ENCODE measurements around the gene IFRD1. TPM values are rescaled to one million over a fixed set of nuclear protein-coding genes. Genes with fewer than 3 reads are reported as not detected.

IFRD1 gene
- total RNA-seq, 2 donors from 2014 or later: 54.3 to 57.6 TPM

GRCh38 chr7:112449353-112449752 is 907 bp upstream of the IFRD1 start:
- H3K4me1 Mint-ChIP-seq: peaks cover 22% of the 10 kb centered on the region
- WGBS, 2 experiments (ENCODE audit: insufficient coverage in 1 of 2, insufficient read length in 1 of 2): 66 to 98% methylated on average over 3 to 5 of the region's 5 CpGs
- H3K36me3 Mint-ChIP-seq (ENCODE audit: low read depth): peaks cover 3% of the 10 kb centered on the region
- H3K27ac Mint-ChIP-seq: peak overlapping the region; percentile 100
- peak overlapping the region; percentile 92 for H3K4me3 ChIP-seq (ENCODE audit: low read length)
- no peaks in the 10 kb centered on the region for H3K9me3 ChIP-seq (ENCODE audit: control insufficient read depth, low read length)
- no peaks in the 10 kb centered on the region for H3K9me3 Mint-ChIP-seq
- H3K27me3 ChIP-seq (ENCODE audit: control insufficient read depth, insufficient read depth, low read length, poor library complexity, severe bottlenecking): no peaks in the 10 kb centered on the region
- peak overlapping the region; percentile 99 for H3K4me3 Mint-ChIP-seq
- no peaks in the 10 kb centered on the region for H3K27me3 Mint-ChIP-seq (ENCODE audit: insufficient read depth)
- H3K9ac ChIP-seq (ENCODE audit: extremely low read depth, low read length, poor library complexity, severe bottlenecking): no peak overlapping the region
- no peak overlapping the region for H3K27ac ChIP-seq (ENCODE audit: low read depth, low read length)
- H3K36me3 ChIP-seq (ENCODE audit: control insufficient read depth, insufficient read depth, low read length): no peaks in the 10 kb centered on the region
- no peak for DNase-seq
- no peak for TF ChIP-seq CTCF (conservative IDR thresholded peaks at IDR 0.05)
- H3K4me1 ChIP-seq (ENCODE audit: control insufficient read depth, insufficient read depth, low read length): peaks cover 6% of the 10 kb centered on the region

GRCh38 chr7:112450807-112451761 is 824 bp downstream of the IFRD1 start:
- 0% methylated on average over 21 to 57 of the region's 57 CpGs for WGBS, 2 experiments (ENCODE audit: insufficient coverage in 1 of 2, insufficient read length in 1 of 2)
- H3K9me3 Mint-ChIP-seq: no peaks in the 10 kb centered on the region
- peak; percentile 96 for DNase-seq
- Histone ChIP-seq H3K27ac (ENCODE audit: low read depth, low read length) (peak overlapping the region; percentile 93), H3K4me1 (ENCODE audit: control insufficient read depth, insufficient read depth, low read length) (peaks cover 6% of the 10 kb centered on the region), H3K36me3 (ENCODE audit: control insufficient read depth, insufficient read depth, low read length) (peaks cover 8% of the 10 kb centered on the region), H3K4me3 (ENCODE audit: low read length) (peak overlapping the region; percentile 92), H3K27me3 (ENCODE audit: control insufficient read depth, insufficient read depth, low read length, poor library complexity, severe bottlenecking) (no peaks in the 10 kb centered on the region), H3K9me3 (ENCODE audit: control insufficient read depth, low read length) (no peaks in the 10 kb centered on the region), H3K9ac (ENCODE audit: extremely low read depth, low read length, poor library complexity, severe bottlenecking) (peak overlapping the region; percentile 94)
- peaks cover 22% of the 10 kb centered on the region for H3K4me1 Mint-ChIP-seq
- H3K36me3 Mint-ChIP-seq (ENCODE audit: low read depth): peaks cover 14% of the 10 kb centered on the region
- TF ChIP-seq CTCF (conservative IDR thresholded peaks at IDR 0.05): no peak
- peak overlapping the region; percentile 100 for H3K27ac Mint-ChIP-seq
- H3K4me3 Mint-ChIP-seq: peak overlapping the region; percentile 99
- no peaks in the 10 kb centered on the region for H3K27me3 Mint-ChIP-seq (ENCODE audit: insufficient read depth)

GRCh38 chr7:112452102-112452888 is 2.0 kb downstream of the IFRD1 start:
- 0 to 10% methylated on average over 2 to 7 of the region's 7 CpGs for WGBS, 2 experiments (ENCODE audit: insufficient coverage in 1 of 2, insufficient read length in 1 of 2)
- no peaks in the 10 kb centered on the region for H3K27me3 Mint-ChIP-seq (ENCODE audit: insufficient read depth)

More at GRCh38 chr7:112452102-112452888, 2.0 kb downstream of the IFRD1 start:
- Histone ChIP-seq H3K36me3 (ENCODE audit: control insufficient read depth, insufficient read depth, low read length) (peaks cover 21% of the 10 kb centered on the region), H3K27ac (ENCODE audit: low read depth, low read length) (peak overlapping the region; percentile 93), H3K4me1 (ENCODE audit: control insufficient read depth, insufficient read depth, low read length) (peaks cover 2% of the 10 kb centered on the region), H3K9ac (ENCODE audit: extremely low read depth, low read length, poor library complexity, severe bottlenecking) (peak overlapping the region; percentile 94), H3K27me3 (ENCODE audit: control insufficient read depth, insufficient read depth, low read length, poor library complexity, severe bottlenecking) (no peaks in the 10 kb centered on the region), H3K9me3 (ENCODE audit: control insufficient read depth, low read length) (no peaks in the 10 kb centered on the region), H3K4me3 (ENCODE audit: low read length) (peak overlapping the region; percentile 92)
- Mint-ChIP-seq H3K36me3 (ENCODE audit: low read depth) (peaks cover 21% of the 10 kb centered on the region), H3K27ac (peak overlapping the region; percentile 100), H3K9me3 (no peaks in the 10 kb centered on the region), H3K4me3 (peak overlapping the region; percentile 99), H3K4me1 (peaks cover 16% of the 10 kb centered on the region)
- peak; percentile 71 for TF ChIP-seq CTCF (conservative IDR thresholded peaks at IDR 0.05)
- DNase-seq: peak; percentile 73

Measured in endodermal cell (in vitro differentiated cells).